Cardiac septum (tissue), 1 donor: ENCODE results near the gene CHN2. TPM values are rescaled to one million over a fixed set of nuclear protein-coding genes. Genes with fewer than 3 reads are reported as not detected.
"Not testable (repeated sequence)": the region's sequence is repeated elsewhere in the genome, so short reads cannot be mapped to it uniquely, and the experiment has no call there.

Source experiments
- DNase-seq: peaks from one replicate; pipeline ENCODE4 v3.0.0-alpha.2; 2020; ENCODE audit warnings: low spot score
- intact Hi-C: fragments of 100-400 bp; cut with DNase I; formaldehyde crosslinking; loops from one replicate; pipeline ENCODE4 v1.14.0; 2022
- total RNA-seq: library from RNA; stranded (reverse); fragmentation: NEBNext Ultra II Directional; extraction: Animal tissue kit (Norgen Biotek cat#: 25700); gene quantifications from one replicate; pipeline ENCODE4 v1.2.1, GENCODE V29; 2021
- donor health status: DM: no; HTN: no; CAD: no.

The CHN2 gene
- total RNA-seq, 1 donor from 2014 or later: 33.6 TPM

DNA sequence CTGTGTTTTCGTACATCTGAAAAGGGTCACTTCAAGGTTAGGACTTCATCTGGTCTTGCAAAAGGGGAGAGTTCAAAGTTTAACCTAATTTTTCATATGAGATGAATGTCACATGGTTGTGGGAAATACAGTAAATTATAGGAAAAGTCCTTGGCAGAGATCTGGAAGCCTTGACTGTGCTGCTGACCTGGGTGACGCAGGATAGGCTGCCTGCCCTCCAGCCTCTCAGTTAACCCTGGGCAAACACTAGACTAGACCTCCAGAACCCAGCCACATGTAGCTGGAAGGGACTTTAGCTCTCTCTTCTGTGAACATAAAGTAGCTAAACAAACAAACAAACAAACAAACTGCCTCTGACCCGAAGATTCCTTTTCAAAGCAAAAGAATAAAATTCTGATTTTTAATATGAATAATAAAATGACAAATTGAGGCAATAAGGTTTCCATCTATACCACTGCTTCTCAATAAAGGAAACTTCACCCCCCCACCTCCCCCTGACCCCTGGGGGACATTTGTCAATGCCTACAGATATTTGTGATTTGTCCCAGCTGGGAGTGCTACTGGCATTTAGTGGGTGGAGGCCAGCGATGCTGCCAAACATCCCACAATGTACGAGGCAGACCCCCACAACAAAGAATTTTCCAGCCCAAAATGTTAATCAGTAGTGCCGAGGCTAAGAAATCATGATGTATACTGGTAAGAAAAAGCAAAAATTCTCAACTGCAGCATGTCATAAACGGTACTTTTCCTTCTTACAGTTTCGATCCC, 293.8 kb downstream of the CHN2 start:
- intact Hi-C loops: no loop called here
- DNase-seq: no peak

DNA sequence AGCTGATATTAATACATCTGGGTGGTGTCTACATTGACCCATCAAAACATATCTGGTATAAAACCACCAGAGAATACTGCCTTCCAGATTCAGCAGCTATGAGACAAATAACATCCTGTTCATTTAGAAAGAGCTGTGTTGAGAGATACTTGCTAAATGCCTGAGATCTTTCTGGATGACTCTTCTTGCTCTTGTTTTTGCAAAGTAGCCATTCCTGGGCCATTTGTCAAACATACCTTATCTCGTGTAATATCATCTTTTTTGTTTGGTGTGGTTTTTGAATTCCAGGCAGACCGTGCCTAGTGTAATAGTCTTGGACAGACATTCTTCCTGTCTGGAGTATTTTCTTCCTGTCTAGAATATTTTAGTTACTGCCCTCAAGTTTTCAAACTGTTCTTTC, 294.4 kb downstream of the CHN2 start:
- intact Hi-C loops: no loop called here
- DNase-seq: no peak

DNA sequence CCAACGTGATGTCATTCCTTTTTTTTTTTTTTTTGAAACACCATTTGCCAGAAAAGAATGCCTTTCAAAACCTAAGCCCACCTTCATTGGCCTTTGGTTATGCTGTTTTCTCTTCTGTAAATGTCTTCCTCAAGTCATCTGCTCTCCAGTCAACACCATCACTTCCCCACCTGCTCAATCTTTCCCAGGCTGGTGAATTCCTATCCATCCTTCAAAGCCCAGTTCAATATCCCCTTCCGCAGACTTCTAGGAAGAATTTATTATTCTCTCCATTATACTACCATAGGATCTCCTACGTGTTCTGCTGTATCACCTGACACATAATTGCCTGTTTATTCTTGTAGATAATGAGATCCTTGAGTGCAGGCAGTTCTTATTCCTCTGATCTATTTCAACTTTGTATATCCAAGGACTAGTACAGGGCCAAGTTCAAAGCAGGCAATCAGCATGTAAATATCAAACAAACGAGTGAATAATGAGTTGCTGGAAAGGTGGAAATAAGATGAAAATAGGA, 295.6 kb downstream of the CHN2 start:
- DNase-seq: no peak
- intact Hi-C loops: no loop called here

DNA sequence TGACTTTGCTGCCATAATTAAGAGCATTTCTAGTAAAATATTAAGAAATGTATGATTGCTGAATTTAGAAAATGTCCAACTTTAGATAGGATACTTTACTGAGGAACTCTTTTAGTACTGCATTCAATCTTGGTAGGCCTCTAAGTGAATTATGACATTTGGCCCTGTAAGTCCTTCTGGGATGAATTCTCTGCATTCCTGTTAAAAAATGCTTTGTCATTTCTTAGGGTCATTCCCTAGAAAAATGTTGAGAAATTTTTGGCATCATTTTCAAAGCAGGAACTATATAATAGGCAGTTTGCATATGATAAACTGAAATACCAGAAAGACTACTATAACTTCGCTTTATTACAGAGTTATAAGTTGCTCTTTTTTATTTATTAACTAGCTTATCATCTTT, 299.8 kb downstream of the CHN2 start:
- intact Hi-C loops: no loop called here
- DNase-seq: no peak

DNA sequence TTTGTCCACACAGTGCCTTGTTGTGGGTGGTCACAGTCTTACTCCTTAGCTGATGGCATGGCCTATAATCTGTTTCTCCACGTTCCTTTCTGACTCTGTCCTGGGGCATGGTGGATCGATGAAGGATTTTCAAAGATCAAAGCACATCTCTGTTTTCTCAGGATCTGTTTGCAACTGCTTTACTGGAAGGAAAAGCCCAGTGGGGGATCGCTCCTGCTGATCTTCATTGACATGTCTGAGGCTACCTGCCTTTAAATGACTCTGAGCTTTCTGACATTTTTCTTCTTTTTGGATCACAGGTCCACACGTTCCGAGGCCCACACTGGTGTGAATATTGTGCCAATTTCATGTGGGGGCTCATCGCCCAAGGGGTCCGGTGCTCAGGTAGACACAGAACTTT, 301.1 kb downstream of the CHN2 start:
- DNase-seq: no peak
- intact Hi-C loops: no loop called here

DNA sequence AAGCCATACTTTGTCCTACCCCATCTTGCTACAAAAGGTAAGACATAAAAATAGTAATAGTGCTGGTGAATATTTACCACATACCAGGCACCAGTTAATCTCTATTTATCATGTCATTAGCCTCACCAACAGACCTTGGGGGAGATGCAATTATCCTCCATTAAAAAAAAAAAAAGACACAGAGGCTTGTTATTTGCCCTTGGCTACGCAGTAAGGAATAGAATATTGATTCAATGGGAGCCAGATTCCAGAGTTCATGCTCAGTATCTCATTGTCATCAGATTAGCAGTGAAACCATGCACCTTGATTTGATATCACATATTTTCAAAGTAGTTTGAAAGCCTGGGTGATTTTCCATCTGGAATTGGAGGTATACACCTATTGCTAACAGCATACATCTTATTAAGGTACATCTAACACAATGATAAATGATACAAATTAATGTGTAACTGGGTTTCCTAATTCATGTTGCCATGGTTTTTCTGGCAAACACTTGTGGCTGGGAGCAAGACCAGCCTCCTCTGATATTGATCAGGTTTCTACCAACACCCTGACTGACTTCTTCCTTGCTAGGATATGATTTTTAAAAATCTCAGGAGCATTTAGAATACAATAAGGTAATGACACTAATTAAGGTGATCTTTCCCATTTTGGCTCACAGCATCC, 301.9 kb downstream of the CHN2 start:
- intact Hi-C loops: no loop called here

DNA sequence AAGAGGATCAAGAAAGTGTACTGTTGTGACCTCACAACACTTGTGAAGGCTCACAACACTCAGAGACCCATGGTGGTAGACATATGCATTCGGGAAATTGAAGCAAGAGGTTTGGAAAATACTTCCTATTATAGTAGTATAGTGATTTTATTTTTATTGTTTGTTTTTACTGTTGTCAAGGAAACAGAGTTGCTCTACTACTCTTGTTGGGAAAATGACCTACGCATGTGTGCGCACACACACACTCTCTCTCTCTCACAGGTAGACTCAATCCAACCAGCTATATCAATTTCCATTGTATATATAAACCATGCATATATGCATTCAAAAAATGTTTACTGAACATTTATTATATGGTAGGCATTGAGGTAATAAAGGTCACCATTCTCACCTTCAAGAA, 305.4 kb downstream of the CHN2 start:
- intact Hi-C loops: no loop called here
- DNase-seq: no peak

More for the DNA sequence above, 301.9 kb downstream of the CHN2 start:
- no peak for DNase-seq

DNA sequence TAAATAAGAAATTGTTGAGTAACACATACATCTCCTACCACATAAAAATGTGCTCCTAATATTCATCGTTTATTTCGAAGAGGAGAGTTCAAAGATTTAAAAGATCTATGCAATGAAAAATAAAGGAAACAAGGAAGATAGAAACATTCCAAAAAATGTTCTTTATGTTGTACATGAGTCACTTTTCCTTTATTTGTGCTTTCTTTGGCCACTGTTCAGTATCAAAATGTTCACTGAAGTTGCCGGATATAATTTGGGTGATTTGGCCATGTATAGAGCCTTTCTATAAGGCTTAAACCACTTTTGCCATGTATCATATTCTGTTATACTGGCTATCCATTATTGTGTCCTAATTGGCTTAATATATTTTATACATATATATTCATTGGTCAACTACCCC, 306.1 kb downstream of the CHN2 start:
- no peak for DNase-seq
- intact Hi-C loops: no loop called here

DNA sequence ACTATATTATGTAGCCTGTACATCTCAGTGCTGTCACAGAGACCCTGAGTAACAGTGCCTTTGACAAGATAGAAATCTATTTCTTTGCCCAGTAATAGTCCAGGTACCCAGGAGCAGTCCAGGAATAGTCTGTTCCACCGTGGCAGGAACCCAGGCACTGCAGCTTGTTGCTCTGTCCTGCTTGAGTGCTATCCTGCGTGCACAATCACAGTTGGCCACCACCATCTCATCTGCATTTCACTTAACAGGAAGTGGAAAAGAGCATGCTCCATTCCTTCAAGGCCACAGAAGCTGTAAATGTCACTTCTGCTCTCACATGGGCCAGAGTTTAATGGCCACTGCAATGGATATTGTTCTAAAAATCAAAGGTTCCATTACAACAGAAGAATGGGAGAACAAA, 307.6 kb downstream of the CHN2 start:
- DNase-seq: no peak
- intact Hi-C loops: no loop called here

DNA sequence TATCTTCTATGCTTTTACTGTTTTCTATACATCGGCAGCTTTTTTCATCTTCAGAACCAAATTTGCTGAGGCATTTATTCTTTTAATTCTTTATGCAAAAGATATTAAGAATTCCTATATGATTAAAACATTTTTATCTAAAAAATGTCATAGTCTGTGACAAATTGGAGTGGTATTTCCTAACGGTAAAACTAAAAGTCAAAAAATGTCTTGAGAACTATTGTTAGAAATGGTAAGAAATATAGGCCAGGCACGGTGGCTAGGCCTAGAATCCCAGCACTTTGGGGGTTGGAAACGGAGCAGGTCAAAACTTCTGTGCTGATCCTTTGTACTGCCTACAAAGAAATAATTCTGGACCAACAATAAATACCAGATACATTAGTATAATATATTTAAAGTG, 311.4 kb downstream of the CHN2 start:
- intact Hi-C loops: no loop called here
- DNase-seq: no peak

DNA sequence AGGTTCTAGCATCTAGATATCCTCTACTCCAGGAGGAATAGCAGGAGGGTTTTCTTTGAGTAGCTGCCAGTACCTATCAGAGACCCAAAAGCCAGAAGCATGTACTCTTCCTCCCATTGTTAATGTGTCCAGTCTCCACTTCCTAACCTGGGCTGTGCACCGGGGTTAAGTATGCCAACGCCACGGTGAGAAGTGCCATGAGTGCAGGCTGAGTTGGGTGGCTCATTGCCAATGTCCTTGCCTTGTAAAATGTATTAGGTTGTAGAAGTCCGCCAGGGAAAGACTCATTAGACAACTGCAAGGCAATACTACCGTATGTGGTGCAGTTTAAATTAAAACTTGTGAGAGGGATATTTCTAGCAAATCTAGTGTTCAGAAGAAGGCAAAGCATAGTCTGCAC, 314.0 kb downstream of the CHN2 start:
- intact Hi-C loops: no loop called here
- DNase-seq: no peak

DNA sequence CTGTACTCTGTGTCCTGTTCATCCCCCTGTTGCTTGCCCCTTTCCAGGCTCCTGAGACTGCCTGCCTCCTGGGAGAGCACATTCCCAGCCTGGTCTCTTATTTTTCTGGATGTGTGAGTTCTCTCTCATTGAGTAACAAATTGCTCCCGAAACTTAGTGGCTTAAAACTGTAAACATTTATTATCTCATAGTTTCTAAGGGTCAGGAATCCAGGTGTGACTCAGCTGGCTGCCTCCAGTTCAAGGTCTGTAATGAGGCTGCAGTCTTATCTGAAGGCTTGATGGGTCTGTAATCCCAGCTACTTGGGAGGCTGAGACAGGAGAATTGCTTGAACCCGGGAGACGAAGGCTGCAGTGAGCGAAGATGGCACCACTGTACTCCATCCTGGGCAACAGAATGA, 315.5 kb downstream of the CHN2 start:
- intact Hi-C loops: no loop called here
- no peak for DNase-seq

DNA sequence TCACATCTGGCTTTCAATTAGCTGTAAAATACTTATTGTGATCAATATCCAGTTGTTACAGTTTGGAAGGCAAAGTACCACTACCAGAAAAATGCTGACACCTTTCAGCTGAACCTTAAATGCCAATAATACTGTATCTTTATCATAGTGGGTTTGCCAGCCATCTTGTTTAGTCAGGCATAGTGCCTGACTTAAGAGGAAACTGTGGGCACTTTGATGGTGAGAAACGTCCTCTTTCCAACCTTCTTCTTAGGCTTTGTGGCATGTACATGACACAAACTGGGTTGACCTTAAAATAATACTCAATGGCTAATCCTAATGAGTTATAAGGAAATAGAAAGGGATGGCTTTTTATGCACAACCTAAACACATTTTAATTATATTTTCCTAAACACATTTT, 316.8 kb downstream of the CHN2 start:
- intact Hi-C loops: no loop called here
- DNase-seq: no peak

DNA sequence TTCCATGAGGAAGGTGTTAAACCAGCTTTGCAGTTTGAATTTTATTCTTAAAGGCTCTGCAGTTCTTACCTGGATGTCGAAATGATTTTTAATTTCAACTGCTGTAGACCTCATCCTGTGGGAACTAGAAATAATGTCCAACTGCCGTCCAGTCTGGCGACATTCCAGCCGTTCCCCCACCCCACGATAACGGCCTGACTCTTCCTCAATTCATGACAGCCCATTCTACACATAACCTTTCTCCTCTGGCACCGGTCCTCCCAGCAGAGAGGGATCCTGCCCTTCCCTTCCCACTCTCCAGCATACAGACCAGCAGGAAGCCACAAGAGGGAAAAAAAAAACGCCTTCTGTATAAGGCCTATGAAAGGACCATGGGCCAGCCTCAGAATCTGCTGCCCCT, 317.3 kb downstream of the CHN2 start:
- intact Hi-C loops: no loop called here
- no peak for DNase-seq

DNA sequence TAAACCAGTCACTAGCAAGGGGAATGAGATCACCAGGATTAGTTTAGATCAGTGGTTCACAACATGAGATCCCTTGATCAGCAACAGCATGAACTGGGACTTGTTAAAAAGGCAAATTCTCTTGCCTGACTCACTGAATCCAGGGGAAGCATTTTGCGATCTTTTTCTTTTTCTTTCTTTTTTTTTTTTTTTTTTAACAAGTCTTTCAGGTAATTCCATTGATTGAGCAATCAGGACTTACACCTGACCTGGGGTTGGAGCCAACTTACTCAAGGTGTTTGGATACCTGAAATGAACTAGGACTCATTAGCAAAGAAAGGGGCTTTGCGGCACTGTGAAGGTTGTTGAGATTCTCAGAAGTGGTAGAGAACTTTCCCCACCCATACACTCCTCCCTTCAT, 321.9 kb downstream of the CHN2 start:
- intact Hi-C loops: no loop called here
- DNase-seq: no peak

DNA sequence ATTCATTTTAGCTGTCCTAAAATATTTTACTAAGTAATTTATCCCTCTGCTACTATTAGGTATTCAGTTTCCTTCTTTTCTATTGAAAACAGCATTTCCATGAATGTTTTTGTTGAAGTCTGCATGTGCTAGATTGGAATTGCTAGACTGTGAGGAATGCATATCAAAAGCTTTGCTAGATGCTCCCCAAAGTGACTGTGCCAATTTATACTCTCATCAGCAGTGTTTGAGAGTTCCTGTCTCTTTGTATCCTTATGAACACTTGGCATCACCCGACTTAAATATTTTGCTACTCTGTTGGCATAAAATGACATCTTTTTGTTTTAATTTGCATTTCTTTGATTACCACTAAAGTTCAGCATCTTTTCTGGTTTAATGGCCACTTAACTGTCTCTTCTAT, 324.0 kb downstream of the CHN2 start:
- DNase-seq: no peak
- intact Hi-C loops: no loop called here

DNA sequence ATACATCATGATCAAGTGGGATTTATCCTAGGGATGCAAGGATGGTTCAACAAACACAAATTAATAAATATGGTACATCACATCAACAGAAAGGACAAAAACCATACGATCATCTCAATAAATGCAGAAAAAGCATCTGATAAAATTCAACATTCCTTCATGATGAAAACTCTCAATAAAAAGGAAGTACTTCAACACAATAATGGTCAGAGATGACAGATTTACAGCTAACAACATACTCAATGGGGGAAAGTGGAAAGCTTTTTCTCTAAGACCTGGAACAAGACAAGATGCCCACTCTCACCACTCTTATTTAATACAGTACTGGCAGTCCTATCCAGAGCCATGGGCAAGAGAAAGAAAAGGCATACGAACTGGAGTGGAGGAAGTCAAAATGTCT, 329.2 kb downstream of the CHN2 start:
- DNase-seq: no peak
- intact Hi-C loops: no loop called here

DNA sequence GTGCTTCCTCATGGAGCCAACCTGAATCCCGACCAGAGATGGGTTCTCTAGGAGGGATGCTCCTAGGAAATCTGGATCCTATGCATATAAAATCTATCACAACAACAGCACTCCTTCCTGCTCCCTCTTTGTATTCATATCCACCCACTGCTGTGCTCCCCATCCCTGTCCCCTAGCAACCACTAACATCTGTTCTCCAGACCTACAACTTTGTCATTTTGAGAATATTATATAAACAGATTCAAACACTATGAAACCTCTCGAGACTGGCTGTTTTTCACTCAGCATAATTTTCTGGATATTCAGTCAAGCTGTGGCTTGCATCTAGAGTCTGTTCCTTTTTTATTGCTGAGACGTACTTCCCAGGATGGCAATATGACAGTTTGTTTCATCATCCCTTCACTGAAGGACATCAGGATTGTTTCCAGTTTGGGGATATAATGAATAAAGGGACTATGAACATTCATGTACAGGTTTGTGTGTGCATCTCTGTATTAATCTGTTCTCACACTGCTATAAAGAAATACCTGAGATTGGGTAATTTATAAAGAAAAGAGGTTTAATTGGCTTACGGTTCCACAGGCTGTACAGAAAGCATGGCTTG, 333.0 kb downstream of the CHN2 start:
- intact Hi-C loops: no loop called here
- DNase-seq: no peak

DNA sequence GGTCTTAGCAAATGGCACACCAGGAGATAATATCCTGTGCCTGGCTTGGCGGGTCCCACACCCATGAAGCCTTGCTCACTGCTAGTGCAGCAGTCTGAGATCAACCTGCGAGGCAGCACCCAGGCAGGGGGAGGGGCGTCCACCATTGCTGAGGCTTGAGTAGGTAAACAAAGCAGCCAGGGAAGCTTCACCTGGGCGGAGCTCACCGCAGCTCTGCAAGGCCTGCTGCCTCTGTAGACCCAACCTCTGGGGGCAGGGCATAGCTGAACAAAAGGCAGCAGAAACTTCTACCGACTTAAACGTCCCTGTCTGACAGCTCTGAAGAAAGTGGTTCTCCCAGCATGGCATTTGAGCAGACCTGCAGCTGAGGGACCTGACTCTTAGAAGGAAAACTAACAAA, 334.0 kb downstream of the CHN2 start:
- DNase-seq, intact Hi-C loops: not testable (repeated sequence)
